HepG2 (cell line): Measurements from ENCODE around the gene INSRR. TPM values are rescaled to one million over a fixed set of nuclear protein-coding genes. Genes with fewer than 3 reads are reported as not detected.

Experiments
- CAMTA2 ChIP-seq: sonication (generic); formaldehyde crosslinking; IDR thresholded peaks from 2 replicates; pipeline ENCODE4 v1.4.0; 2020; ENCODE audit warnings: mild to moderate bottlenecking, missing genetic modification reagents, borderline replicate concordance
- HOXA5 ChIP-seq: sonication (generic); formaldehyde crosslinking; IDR thresholded peaks from 2 replicates; pipeline ENCODE4 v1.4.0; 2020; ENCODE audit warnings: missing genetic modification reagents
- NFE2 ChIP-seq: sonication (generic); formaldehyde crosslinking; IDR thresholded peaks from 2 replicates; pipeline ENCODE4 v1.4.0; 2020; ENCODE audit warnings: missing genetic modification reagents
- NPAS2 ChIP-seq: sonication (generic); formaldehyde crosslinking; IDR thresholded peaks from 2 replicates; pipeline ENCODE4 v1.8.0; 2022; ENCODE audit warnings: mild to moderate bottlenecking, missing genetic modification reagents, borderline replicate concordance
- PCBP2 ChIP-seq: fragments of 200-400 bp; formaldehyde crosslinking; optimal IDR thresholded peaks from 2 replicates; pipeline ENCODE3; 2018; ENCODE audit warnings: low read length, low read depth; ENCODE audit not compliant: poor library complexity, severe bottlenecking
- SSRP1 ChIP-seq: IDR thresholded peaks from 2 replicates; pipeline ENCODE4 v1.6.1; 2016; ENCODE audit warnings: control low read depth
- U2AF1 ChIP-seq: fragments of 200-400 bp; formaldehyde crosslinking; optimal IDR thresholded peaks from 2 replicates; pipeline ENCODE3; 2017; ENCODE audit warnings: mild to moderate bottlenecking, low read depth, low read length
- ZFP37 ChIP-seq: sonication (generic); formaldehyde crosslinking; IDR thresholded peaks from 2 replicates; pipeline ENCODE4 v1.4.0; 2020; ENCODE audit warnings: missing genetic modification reagents, borderline replicate concordance
- ZNF569 ChIP-seq: sonication (generic); formaldehyde crosslinking; IDR thresholded peaks from 2 replicates; pipeline ENCODE4 v1.5.0; 2020; ENCODE audit warnings: mild to moderate bottlenecking, missing genetic modification reagents, moderate library complexity, borderline replicate concordance
- ZNF776 ChIP-seq: sonication (generic); formaldehyde crosslinking; IDR thresholded peaks from 2 replicates; pipeline ENCODE4 v1.4.0; 2020; ENCODE audit warnings: mild to moderate bottlenecking, missing genetic modification reagents
- ZNF883 ChIP-seq: sonication (generic); formaldehyde crosslinking; IDR thresholded peaks from 2 replicates; pipeline ENCODE4 v1.5.1; 2020; ENCODE audit warnings: mild to moderate bottlenecking, missing genetic modification reagents; ENCODE audit errors: not compliant biosample characterization
- polyA plus RNA-seq, 8 experiments: library from polyadenylated mRNA; depleted of rRNA in 3 of 8; stranded (reverse) in 7 of 8; unstranded in 1 of 8; fragments of >200 nt; fragmentation: Illumina TruSeq in 4 of 8; extraction: Trizol in 4 of 8; gene quantifications; 2 replicates each; pipeline versions ENCODE4 v1.2.1 to v1.2.3, GENCODE V29; 2011 to 2016; ENCODE audit warnings: low read depth in 4 of 8, missing spikeins in 1 of 8, mixed read lengths in 1 of 8; ENCODE audit not compliant: insufficient read depth in 1 of 8
- total RNA-seq, 5 experiments: library from RNA; depleted of rRNA; stranded (reverse); fragments of >200 nt; fragmentation: Illumina TruSeq; extraction: Trizol; gene quantifications; 2 replicates each; pipeline ENCODE4 v1.2.3, GENCODE V29; 2016; ENCODE audit warnings: low read depth in 1 of 5
- TF ChIP-seq, protein P1 (sequence below): IDR thresholded peaks from 2 replicates; pipeline ENCODE4 v1.4.0; 2020; ENCODE audit warnings: mild to moderate bottlenecking, missing genetic modification reagents
- TF ChIP-seq, protein P2 (sequence below): sonication (generic); formaldehyde crosslinking; IDR thresholded peaks from 2 replicates; pipeline ENCODE4 v1.5.0; 2020; ENCODE audit warnings: mild to moderate bottlenecking, missing genetic modification reagents
- TF ChIP-seq, protein P3 (sequence below): sonication (generic); formaldehyde crosslinking; IDR thresholded peaks from 2 replicates; pipeline ENCODE4 v1.5.1; 2020; ENCODE audit warnings: missing genetic modification reagents, mild to moderate bottlenecking, borderline replicate concordance
- TF ChIP-seq, protein P4 (sequence below): sonication (generic); formaldehyde crosslinking; IDR thresholded peaks from 2 replicates; pipeline ENCODE4 v1.5.0; 2020; ENCODE audit warnings: missing genetic modification reagents, mild to moderate bottlenecking, borderline replicate concordance
- TF ChIP-seq, protein P5 (sequence below): sonication (generic); formaldehyde crosslinking; IDR thresholded peaks from 2 replicates; pipeline ENCODE4 v1.9.0; 2022; ENCODE audit warnings: low read depth, missing genetic modification reagents

INSRR gene
- total and polyA plus RNA-seq, 2 of the 13 experiments (the other 11 are each of a cell fraction or from before 2014, with no cell fraction given): not detected

DNA sequence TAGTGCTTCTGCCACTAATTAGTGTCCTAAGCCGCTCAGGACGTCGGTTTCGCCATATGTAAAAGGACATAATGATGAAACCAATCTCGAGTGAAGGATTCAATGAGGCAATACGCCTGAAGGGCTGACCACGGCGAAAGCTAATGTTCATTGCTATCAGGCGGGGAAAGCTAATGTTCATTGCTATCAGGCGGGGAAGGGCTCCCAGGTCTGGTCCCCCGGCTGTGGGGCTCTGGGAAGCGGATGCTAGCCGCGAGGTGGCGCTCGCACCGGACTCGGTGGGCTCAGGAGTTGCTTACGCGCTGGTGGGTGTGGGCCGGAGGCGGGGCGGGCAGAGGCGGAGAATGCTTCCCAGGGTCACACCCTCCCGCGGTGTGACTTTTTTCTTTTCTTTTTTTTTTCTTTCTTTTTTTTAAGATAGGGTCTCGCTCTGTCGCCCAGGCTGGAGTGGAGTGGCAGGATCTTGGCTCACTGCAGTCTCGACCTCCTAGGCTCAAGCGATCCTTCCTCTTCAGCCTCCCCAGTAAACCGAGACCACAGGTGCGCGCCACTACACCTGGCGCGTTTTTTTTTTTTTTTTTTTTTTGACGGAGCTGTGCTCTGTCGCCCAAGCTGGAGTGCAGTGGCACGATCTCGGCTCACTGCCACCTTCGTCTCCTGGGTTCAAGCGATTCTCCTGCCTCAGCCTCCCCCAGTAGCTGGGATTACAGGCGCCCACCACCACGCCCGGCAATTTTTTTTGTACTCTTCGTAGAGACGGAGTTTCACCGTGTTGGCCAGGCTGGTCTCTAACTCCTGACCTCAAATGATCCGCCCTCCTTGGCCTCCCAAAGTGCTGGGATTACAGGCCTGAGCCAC lies 33.5 kb upstream of the INSRR start (continued):
- TF ChIP-seq, protein P1, sequence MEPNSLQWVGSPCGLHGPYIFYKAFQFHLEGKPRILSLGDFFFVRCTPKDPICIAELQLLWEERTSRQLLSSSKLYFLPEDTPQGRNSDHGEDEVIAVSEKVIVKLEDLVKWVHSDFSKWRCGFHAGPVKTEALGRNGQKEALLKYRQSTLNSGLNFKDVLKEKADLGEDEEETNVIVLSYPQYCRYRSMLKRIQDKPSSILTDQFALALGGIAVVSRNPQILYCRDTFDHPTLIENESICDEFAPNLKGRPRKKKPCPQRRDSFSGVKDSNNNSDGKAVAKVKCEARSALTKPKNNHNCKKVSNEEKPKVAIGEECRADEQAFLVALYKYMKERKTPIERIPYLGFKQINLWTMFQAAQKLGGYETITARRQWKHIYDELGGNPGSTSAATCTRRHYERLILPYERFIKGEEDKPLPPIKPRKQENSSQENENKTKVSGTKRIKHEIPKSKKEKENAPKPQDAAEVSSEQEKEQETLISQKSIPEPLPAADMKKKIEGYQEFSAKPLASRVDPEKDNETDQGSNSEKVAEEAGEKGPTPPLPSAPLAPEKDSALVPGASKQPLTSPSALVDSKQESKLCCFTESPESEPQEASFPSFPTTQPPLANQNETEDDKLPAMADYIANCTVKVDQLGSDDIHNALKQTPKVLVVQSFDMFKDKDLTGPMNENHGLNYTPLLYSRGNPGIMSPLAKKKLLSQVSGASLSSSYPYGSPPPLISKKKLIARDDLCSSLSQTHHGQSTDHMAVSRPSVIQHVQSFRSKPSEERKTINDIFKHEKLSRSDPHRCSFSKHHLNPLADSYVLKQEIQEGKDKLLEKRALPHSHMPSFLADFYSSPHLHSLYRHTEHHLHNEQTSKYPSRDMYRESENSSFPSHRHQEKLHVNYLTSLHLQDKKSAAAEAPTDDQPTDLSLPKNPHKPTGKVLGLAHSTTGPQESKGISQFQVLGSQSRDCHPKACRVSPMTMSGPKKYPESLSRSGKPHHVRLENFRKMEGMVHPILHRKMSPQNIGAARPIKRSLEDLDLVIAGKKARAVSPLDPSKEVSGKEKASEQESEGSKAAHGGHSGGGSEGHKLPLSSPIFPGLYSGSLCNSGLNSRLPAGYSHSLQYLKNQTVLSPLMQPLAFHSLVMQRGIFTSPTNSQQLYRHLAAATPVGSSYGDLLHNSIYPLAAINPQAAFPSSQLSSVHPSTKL: no peak; the same call in 1 of the 2 replicates
- TF ChIP-seq, protein P2, sequence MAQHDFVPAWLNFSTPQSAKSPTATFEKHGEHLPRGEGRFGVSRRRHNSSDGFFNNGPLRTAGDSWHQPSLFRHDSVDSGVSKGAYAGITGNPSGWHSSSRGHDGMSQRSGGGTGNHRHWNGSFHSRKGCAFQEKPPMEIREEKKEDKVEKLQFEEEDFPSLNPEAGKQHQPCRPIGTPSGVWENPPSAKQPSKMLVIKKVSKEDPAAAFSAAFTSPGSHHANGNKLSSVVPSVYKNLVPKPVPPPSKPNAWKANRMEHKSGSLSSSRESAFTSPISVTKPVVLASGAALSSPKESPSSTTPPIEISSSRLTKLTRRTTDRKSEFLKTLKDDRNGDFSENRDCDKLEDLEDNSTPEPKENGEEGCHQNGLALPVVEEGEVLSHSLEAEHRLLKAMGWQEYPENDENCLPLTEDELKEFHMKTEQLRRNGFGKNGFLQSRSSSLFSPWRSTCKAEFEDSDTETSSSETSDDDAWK (CRISPR knock-in tag): no peak
- TF ChIP-seq U2AF1: no peak
- no peak for TF ChIP-seq ZNF569 (CRISPR knock-in tag)
- no peak for TF ChIP-seq SSRP1 (CRISPR knock-in tag)
- TF ChIP-seq PCBP2: no peak
- no peak for TF ChIP-seq ZFP37 (CRISPR knock-in tag)
- TF ChIP-seq ZNF883 (CRISPR knock-in tag): no peak
- no peak for TF ChIP-seq ZNF776 (CRISPR knock-in tag)
- TF ChIP-seq CAMTA2 (CRISPR knock-in tag): no peak
- TF ChIP-seq, protein P3, sequence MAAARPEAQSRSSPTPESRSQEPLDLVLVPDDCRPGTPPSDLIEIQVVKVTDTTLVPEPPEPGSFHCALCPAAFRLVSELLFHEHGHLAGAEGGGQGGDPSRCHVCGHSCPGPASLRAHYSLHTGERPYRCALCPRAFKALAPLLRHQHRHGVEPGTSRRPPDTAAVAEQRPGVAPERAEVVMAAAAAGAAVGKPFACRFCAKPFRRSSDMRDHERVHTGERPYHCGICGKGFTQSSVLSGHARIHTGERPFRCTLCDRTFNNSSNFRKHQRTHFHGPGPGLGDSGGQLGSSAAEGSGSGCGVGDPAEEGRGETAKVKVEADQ (CRISPR knock-in tag): no peak
- TF ChIP-seq NPAS2: no peak
- TF ChIP-seq, protein P4, sequence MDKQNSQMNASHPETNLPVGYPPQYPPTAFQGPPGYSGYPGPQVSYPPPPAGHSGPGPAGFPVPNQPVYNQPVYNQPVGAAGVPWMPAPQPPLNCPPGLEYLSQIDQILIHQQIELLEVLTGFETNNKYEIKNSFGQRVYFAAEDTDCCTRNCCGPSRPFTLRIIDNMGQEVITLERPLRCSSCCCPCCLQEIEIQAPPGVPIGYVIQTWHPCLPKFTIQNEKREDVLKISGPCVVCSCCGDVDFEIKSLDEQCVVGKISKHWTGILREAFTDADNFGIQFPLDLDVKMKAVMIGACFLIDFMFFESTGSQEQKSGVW (CRISPR knock-in tag): no peak
- no peak for TF ChIP-seq NFE2
- TF ChIP-seq, protein P5, sequence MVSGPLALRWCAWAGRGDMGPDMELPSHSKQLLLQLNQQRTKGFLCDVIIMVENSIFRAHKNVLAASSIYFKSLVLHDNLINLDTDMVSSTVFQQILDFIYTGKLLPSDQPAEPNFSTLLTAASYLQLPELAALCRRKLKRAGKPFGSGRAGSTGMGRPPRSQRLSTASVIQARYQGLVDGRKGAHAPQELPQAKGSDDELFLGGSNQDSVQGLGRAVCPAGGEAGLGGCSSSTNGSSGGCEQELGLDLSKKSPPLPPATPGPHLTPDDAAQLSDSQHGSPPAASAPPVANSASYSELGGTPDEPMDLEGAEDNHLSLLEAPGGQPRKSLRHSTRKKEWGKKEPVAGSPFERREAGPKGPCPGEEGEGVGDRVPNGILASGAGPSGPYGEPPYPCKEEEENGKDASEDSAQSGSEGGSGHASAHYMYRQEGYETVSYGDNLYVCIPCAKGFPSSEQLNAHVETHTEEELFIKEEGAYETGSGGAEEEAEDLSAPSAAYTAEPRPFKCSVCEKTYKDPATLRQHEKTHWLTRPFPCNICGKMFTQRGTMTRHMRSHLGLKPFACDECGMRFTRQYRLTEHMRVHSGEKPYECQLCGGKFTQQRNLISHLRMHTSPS (CRISPR knock-in tag): no peak
- TF ChIP-seq HOXA5 (CRISPR knock-in tag): no peak
